ENCODE measurements around the gene PKMYT1. TPM values are rescaled to one million over a fixed set of nuclear protein-coding genes. Genes with fewer than 3 reads are reported as not detected.

Gene PKMYT1
- polyA plus RNA-seq, 1 donor from 2014 or later: 2.9 TPM

GRCh38 chr16:3028716-3029319, 48.6 kb upstream of the PKMYT1 start:
- TF ChIP-seq, protein P1, sequence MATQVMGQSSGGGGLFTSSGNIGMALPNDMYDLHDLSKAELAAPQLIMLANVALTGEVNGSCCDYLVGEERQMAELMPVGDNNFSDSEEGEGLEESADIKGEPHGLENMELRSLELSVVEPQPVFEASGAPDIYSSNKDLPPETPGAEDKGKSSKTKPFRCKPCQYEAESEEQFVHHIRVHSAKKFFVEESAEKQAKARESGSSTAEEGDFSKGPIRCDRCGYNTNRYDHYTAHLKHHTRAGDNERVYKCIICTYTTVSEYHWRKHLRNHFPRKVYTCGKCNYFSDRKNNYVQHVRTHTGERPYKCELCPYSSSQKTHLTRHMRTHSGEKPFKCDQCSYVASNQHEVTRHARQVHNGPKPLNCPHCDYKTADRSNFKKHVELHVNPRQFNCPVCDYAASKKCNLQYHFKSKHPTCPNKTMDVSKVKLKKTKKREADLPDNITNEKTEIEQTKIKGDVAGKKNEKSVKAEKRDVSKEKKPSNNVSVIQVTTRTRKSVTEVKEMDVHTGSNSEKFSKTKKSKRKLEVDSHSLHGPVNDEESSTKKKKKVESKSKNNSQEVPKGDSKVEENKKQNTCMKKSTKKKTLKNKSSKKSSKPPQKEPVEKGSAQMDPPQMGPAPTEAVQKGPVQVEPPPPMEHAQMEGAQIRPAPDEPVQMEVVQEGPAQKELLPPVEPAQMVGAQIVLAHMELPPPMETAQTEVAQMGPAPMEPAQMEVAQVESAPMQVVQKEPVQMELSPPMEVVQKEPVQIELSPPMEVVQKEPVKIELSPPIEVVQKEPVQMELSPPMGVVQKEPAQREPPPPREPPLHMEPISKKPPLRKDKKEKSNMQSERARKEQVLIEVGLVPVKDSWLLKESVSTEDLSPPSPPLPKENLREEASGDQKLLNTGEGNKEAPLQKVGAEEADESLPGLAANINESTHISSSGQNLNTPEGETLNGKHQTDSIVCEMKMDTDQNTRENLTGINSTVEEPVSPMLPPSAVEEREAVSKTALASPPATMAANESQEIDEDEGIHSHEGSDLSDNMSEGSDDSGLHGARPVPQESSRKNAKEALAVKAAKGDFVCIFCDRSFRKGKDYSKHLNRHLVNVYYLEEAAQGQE (IDR thresholded peaks at IDR 0.05; ENCODE audit: borderline replicate concordance): no peak
- no peak for TF ChIP-seq MXI1 (conservative IDR thresholded peaks at IDR 0.05; ENCODE audit: poor library complexity, severe bottlenecking)
- TF ChIP-seq RAD21 (conservative IDR thresholded peaks at IDR 0.05): no peak
- TF ChIP-seq EP300 (conservative IDR thresholded peaks at IDR 0.05; ENCODE audit: poor library complexity, severe bottlenecking): no peak
- no peak for TF ChIP-seq SMC3 (conservative IDR thresholded peaks at IDR 0.05; ENCODE audit: poor library complexity)
- TF ChIP-seq CTCF (IDR thresholded peaks at IDR 0.05; ENCODE audit: poor library complexity, severe bottlenecking): no peak
- no peak for TF ChIP-seq TAF1 (IDR thresholded peaks at IDR 0.05; ENCODE audit: low read depth)
- TF ChIP-seq POLR2AphosphoS5 (IDR thresholded peaks at IDR 0.05): no peak
- Histone ChIP-seq H4K20me1 (ENCODE audit: insufficient read depth) (no peaks in the 10 kb centered on the region), H3F3A (ENCODE audit: insufficient read depth, low read length, poor library complexity, severe bottlenecking) (no peaks in the 10 kb centered on the region), H2AFZ (ENCODE audit: low read depth, low read length) (no peak overlapping the region), H3K9ac (ENCODE audit: low read length) (peak overlapping the region; percentile 48), H3K36me3 (ENCODE audit: insufficient read depth, low read length) (no peaks in the 10 kb centered on the region), H3K27ac (ENCODE audit: low read length) (no peak overlapping the region), H3K27me3 (ENCODE audit: insufficient read depth, low read depth, low read length) (peaks cover 15% of the 10 kb centered on the region), H3K9me3 (ENCODE audit: low read length) (no peaks in the 10 kb centered on the region), H3K9me2 (ENCODE audit: insufficient read depth, low read length) (no peaks in the 10 kb centered on the region), H3K79me2 (replicated peaks; ENCODE audit: insufficient read depth, low read length) (no peaks in the 10 kb centered on the region), H3K4me3 (ENCODE audit: low read length) (peak overlapping the region; percentile 61), H3K4me2 (ENCODE audit: low read length) (no peak overlapping the region)

DNA sequence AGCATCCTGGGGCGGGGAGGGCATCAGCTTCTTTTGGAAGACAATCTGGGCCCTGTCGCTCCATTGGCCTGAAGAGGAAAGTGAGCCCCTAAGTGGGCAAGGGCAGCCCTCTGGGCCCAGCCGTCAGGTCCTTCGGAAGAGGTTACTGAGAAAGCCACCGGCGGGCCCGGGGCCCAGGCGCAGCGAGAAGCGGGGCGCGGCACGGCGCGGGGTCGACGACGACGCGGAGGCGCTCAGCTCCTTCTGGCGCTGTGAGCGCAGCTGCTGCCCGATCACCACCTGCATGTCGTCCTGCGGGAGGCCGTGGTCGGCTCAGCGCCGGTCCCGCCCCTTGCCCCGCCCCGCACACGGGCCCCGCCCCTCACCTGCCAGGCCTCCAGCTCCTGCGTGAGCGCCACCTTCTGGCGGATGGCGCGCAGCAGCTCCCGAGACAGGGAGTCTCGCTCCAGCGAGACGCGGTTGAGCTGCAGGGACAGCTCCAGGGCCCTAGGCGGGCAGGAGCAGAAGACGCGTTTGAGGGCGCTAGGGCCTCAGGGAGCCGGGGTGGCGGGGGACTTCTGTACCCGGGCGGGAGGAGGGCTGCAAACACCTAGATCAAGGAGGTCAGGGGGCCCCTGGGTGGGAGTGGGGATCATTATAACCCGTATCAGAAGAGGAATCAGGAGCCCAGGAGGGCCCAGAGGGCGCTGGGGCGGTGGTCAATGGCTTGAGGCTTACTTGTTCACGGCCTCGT, 47.9 kb upstream of the PKMYT1 start:
- Histone ChIP-seq H3F3A (ENCODE audit: insufficient read depth, low read length, poor library complexity, severe bottlenecking) (no peaks in the 10 kb centered on the region), H3K27ac (ENCODE audit: low read length) (no peak overlapping the region), H2AFZ (ENCODE audit: low read depth, low read length) (no peak overlapping the region), H3K27me3 (ENCODE audit: insufficient read depth, low read depth, low read length) (peaks cover 9% of the 10 kb centered on the region), H3K79me2 (replicated peaks; ENCODE audit: insufficient read depth, low read length) (no peaks in the 10 kb centered on the region), H3K9ac (ENCODE audit: low read length) (peak overlapping the region; percentile 48), H3K36me3 (ENCODE audit: insufficient read depth, low read length) (no peaks in the 10 kb centered on the region), H3K4me2 (ENCODE audit: low read length) (no peak overlapping the region), H3K9me2 (ENCODE audit: insufficient read depth, low read length) (no peaks in the 10 kb centered on the region), H4K20me1 (ENCODE audit: insufficient read depth) (no peaks in the 10 kb centered on the region), H3K4me3 (ENCODE audit: low read length) (peak overlapping the region; percentile 61), H3K9me3 (ENCODE audit: low read length) (no peaks in the 10 kb centered on the region)
- TF ChIP-seq MXI1 (conservative IDR thresholded peaks at IDR 0.05; ENCODE audit: poor library complexity, severe bottlenecking) (no peak), SMC3 (conservative IDR thresholded peaks at IDR 0.05; ENCODE audit: poor library complexity) (peak; percentile 50), POLR2AphosphoS5 (IDR thresholded peaks at IDR 0.05) (no peak), RAD21 (conservative IDR thresholded peaks at IDR 0.05) (peak; percentile 52), EZH2 (IDR thresholded peaks at IDR 0.05; ENCODE audit: borderline replicate concordance, insufficient read depth, low read length, poor library complexity, severe bottlenecking) (no peak), EP300 (conservative IDR thresholded peaks at IDR 0.05; ENCODE audit: poor library complexity, severe bottlenecking) (no peak), TAF1 (IDR thresholded peaks at IDR 0.05; ENCODE audit: low read depth) (no peak), CTCF (IDR thresholded peaks at IDR 0.05; ENCODE audit: poor library complexity, severe bottlenecking) (peak; percentile 75)
- TF ChIP-seq, protein P1 (IDR thresholded peaks at IDR 0.05; ENCODE audit: borderline replicate concordance): no peak
